Rectal smooth muscle tissue (tissue), 1 donor: ENCODE results near the gene TMEM217.
A peak's percentile ranks its signal among the peaks of the same experiment; 100 is the strongest.
"Not testable (repeated sequence)": the region's sequence is repeated elsewhere in the genome, so short reads cannot be mapped to it uniquely, and the experiment has no call there.

Source experiments
- H3K27ac ChIP-seq: one replicate; pipeline ENCODE4 v1.7.0; 2013; ENCODE audit warnings: low read depth, low read length, inconsistent platforms
- H3K27me3 ChIP-seq: one replicate; pipeline ENCODE4 v1.7.0; 2013; ENCODE audit warnings: low read length; ENCODE audit not compliant: control insufficient read depth, insufficient read depth
- H3K36me3 ChIP-seq: one replicate; pipeline ENCODE4 v1.7.0; 2013; ENCODE audit warnings: low read length; ENCODE audit not compliant: control insufficient read depth, insufficient read depth
- H3K4me1 ChIP-seq: one replicate; pipeline ENCODE4 v1.7.0; 2013; ENCODE audit warnings: low read length; ENCODE audit not compliant: control insufficient read depth, insufficient read depth
- H3K4me3 ChIP-seq: one replicate; pipeline ENCODE4 v1.7.0; 2013; ENCODE audit warnings: low read length
- H3K9ac ChIP-seq: one replicate; pipeline ENCODE4 v1.7.0; 2013; ENCODE audit warnings: low read length

TMEM217 gene

DNA sequence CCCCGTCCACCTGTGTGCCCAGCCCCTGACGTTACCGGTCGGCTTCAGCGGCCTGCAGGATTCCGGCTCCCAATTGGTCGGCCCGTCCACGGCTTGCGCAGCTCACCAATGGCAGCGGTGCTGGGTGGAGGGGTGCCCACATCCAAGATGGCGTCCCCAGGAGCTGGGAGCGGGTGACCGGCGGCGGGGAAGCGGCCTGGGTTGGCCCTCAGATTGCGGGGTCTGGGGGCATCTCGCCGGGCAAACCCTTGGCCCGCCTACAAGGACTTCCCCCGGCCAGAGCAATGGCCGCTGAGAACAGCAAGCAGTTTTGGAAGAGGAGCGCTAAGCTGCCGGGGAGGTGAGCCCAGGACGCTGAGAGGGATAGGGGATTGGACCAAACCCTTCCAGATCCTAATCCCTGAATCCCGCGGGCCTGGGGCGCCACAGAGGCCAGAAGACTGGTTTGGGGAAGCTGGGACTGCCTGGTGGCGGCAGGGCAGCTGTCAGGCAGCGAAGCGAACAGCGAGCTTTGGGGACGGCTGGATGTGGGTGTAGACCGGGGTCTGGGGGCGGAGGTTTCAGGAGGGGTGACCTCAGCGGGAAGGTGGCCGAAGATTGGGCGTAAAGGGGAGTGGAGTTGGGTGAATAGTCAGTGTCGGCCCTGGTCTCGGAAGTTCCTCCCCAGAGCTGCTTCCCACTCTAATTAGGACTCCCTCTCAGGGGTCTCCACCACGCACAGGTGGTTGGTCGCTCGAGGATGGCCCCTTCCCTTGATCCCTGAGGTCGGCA, at the start of gene TMEM217, which contains the start of gene TBC1D22B:
TMEM217 (minus strand) TSS at position 511 of the 771 bp plus-strand sequence. CDS start 39,114 bp downstream, outside the sequence.
TBC1D22B (plus strand) TSS at position 139 of the 771 bp plus-strand sequence; CDS start at position 285, 146 bp downstream.
- H3K4me1 ChIP-seq = peaks cover 9% of the 10 kb centered on the region
- H3K9ac ChIP-seq = peak within 1 kb of the TSS; percentile 97

DNA sequence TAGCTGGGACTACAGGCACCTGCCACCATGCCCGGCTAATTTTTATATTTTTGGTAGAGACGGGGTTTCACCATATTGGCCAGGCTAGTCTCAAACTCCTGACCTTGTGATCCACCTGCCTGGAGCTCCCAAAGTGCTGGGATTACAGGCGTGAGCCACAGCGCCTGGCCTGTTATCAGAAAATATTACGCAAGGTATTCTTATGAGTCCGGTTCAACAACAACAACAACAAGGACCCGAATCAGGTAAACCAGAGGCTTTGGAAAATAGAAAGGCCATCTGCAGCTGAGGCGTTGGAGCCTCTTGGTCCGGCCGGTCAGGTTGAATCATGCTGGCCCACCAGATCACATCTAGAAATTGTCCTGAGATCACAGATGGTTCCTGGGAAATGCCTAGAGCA, 49.5 kb upstream of the TMEM217 start:
- not testable (repeated sequence) for H3K27me3 ChIP-seq, H3K36me3 ChIP-seq, H3K4me3 ChIP-seq, H3K9ac ChIP-seq, H3K27ac ChIP-seq
- peaks cover 12% of the 10 kb centered on the region for H3K4me1 ChIP-seq

More for the DNA sequence above, at the start of gene TMEM217, which contains the start of gene TBC1D22B:
- Histone ChIP-seq H3K36me3 (no peaks in the 10 kb centered on the region), H3K27me3 (peaks cover 2% of the 10 kb centered on the region), H3K4me3 (peak within 1 kb of the TSS; percentile 89), H3K27ac (peak within 1 kb of the TSS; percentile 69)

DNA sequence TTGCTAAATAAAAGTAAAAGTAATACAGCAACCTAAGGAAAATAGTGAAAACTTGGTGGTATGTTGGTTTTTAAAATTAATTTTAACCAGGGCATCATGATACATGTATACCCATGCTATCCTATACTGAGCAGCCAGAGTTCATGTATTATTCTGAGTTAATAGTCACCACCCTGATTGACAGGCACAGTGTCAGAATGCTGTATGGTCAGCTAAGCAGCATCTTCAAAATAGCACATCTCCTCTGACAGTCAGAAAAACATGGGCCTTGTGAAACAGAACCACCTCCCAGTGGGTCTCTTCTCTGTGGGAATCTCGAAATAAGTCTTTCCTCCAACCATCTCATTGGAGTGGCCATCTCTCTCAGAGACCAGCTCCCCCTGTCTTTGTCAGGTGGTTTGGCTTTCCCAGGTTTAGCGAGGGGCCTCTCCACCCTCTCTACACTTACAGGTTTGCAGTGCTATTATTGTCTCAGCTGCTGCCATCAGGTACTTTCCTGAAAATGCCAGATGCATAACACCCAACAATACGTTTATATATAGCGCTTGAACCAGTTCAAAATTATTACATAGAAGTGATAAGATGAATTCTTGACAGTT, 48.8 kb upstream of the TMEM217 start:
- no peak overlapping the region for H3K4me3 ChIP-seq
- no peak overlapping the region for H3K27ac ChIP-seq
- no peak overlapping the region for H3K9ac ChIP-seq
- H3K36me3 ChIP-seq = no peaks in the 10 kb centered on the region
- H3K27me3 ChIP-seq = no peaks in the 10 kb centered on the region
- peaks cover 12% of the 10 kb centered on the region for H3K4me1 ChIP-seq

DNA sequence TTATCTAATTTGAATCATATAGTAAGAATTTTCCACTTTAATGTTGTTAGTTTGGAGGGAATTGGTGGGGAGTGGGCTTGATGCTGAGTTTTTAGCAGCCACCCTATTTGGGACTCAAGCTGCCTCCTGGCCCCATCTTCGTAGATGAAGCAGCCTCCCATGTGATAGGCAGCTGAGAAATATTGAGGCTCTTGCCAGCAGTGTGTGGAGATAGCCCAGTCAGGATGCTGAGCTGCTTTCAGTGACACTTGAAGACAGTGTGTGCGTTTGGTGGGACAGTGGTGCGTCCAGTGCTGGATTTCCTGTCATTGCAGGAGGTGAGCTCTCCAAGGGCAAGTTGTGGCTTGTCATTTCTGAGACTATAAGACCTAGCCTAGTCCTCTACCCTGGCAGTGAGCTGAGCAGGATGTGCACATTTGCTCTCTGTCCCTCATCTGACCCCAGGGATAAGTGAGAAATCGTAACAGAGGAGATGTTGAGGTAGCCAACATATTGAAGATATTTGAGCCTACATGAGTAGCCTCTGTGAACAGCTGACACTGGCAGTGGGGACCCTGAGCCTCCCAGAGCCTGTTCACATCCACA, 48.0 kb upstream of the TMEM217 start:
- Histone ChIP-seq H3K36me3 (no peaks in the 10 kb centered on the region), H3K9ac (no peak overlapping the region), H3K27ac (no peak overlapping the region), H3K4me1 (peaks cover 12% of the 10 kb centered on the region), H3K27me3 (no peaks in the 10 kb centered on the region), H3K4me3 (no peak overlapping the region)

DNA sequence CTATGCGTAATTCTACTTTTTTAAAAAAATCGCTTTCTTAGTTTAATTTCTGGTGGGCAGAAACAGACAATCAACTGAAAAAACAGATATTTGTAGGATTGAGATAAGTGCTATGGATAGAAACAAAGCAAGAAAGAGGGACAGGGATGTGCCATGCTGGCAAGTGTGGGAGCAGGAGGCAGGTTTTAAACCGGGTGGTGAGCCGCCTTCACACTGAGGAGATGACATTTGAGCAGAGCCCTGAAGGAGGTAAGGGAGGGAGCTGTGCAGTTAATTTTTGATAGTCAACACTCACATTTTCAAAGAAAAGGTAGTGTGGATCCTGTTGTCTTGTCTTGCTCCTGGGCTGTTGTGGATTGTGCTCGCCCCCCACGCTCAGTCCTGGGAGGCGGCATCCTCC, 46.8 kb upstream of the TMEM217 start:
- Histone ChIP-seq H3K9ac (no peak overlapping the region), H3K36me3 (no peaks in the 10 kb centered on the region), H3K27me3 (no peaks in the 10 kb centered on the region), H3K4me3 (no peak overlapping the region), H3K4me1 (peaks cover 12% of the 10 kb centered on the region), H3K27ac (no peak overlapping the region)

DNA sequence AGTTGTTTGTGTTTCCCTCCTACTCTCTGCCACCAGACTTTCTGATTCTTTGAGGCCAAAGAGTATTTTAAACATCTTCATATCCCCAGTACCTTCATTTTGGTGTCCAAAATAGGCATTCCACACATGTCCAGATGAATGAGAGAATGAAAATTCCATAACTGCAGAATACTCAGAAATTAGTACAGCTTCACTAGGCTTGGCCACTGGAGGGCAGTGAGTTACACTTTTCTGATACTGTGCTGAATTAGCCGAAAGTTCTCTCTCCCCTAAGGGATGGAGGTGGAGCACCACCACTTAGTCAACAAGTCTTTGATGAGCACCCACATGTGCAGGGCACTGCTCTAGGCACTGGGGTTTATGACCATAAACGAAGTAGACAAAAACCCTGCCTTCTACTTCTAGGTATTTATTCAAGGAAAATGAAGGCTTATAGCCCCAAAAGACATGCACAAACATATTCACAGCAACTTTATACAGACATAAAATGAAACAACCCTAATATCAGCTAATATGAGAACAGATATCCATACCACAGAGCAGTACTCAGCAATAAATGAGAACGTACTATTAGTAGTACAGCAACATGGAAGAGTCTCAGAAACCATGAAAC, 46.1 kb upstream of the TMEM217 start:
- H3K36me3 ChIP-seq = no peaks in the 10 kb centered on the region
- H3K27ac ChIP-seq = no peak overlapping the region
- H3K4me1 ChIP-seq = peaks cover 12% of the 10 kb centered on the region
- no peak overlapping the region for H3K4me3 ChIP-seq
- no peak overlapping the region for H3K9ac ChIP-seq
- no peaks in the 10 kb centered on the region for H3K27me3 ChIP-seq

DNA sequence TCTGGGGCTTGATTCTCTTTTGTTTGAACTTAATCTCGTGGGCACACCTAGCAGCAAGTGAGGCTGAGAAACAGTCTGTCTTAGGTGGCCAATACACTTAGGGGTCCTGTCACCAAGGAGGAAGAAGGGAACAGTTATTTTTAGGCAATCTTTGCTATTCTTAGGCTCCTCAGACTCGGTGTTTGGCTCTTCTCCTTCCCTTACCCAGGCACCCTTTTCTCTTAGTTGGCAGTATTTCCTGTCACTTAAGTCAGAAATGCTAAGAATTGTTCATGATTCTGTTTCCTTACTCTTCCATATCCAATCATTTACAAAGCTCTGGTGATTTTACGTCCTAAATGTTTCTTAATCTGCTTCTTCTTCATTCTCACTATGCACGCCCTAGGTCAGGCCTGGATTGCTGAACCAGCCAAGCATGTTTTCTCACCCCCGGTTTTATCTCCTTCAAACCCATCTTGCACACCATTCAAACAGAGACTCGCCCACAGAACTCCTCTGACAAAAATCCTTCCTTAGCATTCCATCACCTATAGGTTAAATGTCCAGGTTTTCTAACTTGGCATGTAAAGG, 45.2 kb upstream of the TMEM217 start:
- Histone ChIP-seq H3K4me3 (no peak overlapping the region), H3K4me1 (peaks cover 7% of the 10 kb centered on the region), H3K36me3 (no peaks in the 10 kb centered on the region), H3K27me3 (no peaks in the 10 kb centered on the region), H3K27ac (no peak overlapping the region), H3K9ac (no peak overlapping the region)

DNA sequence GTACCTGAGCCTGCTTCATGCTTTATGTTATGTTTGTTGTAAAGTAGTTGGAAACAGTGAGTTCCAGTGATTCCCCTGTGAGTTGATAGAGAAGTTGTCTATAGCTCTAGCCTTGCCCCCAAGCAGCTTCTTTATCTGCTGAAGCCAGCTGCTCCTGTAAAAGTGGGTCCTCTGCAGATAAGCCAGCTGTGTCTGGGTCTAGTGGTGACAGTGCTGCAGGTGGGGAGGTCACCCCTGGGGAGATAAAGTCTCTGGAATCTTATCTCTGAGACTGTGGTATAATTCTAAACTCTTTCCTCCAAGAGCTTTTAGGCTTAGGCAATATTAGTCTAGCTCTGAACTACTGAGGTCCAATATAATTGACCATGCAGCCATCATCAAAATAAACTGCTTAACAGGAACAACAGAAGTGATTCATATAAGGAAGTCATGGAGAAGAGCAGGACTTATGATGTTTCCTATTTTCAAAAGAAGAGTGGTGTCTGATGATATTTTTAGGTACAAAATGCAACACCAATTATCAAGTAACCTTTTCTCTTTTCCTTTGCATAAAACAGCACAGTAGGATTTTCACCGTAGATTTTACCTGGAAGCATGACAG, 44.2 kb upstream of the TMEM217 start:
- no peaks in the 10 kb centered on the region for H3K4me1 ChIP-seq
- H3K4me3 ChIP-seq = no peak overlapping the region
- H3K27me3 ChIP-seq = no peaks in the 10 kb centered on the region
- no peak overlapping the region for H3K9ac ChIP-seq
- H3K36me3 ChIP-seq = no peaks in the 10 kb centered on the region
- no peak overlapping the region for H3K27ac ChIP-seq

DNA sequence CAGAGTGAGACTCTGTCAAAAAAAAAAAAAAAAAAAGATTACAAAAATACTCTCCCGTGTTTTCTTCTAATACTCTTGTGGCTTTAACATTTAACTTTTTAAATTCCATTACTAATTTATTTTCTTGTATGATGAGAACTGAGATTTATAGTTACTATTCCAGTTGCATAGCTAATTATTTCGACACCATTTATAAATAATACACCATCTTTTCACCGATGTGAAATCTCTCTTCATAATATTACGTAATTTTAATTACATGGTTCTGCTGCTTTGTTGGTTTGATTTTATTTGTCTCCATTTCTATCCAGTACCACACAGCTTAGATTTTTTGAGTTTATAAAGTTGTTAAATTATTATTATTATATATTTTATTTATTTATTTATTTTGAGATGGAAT, 42.0 kb upstream of the TMEM217 start:
- no peaks in the 10 kb centered on the region for H3K36me3 ChIP-seq
- H3K27me3 ChIP-seq = no peaks in the 10 kb centered on the region
- no peak overlapping the region for H3K9ac ChIP-seq
- H3K27ac ChIP-seq = no peak overlapping the region
- H3K4me1 ChIP-seq = no peaks in the 10 kb centered on the region
- no peak overlapping the region for H3K4me3 ChIP-seq

DNA sequence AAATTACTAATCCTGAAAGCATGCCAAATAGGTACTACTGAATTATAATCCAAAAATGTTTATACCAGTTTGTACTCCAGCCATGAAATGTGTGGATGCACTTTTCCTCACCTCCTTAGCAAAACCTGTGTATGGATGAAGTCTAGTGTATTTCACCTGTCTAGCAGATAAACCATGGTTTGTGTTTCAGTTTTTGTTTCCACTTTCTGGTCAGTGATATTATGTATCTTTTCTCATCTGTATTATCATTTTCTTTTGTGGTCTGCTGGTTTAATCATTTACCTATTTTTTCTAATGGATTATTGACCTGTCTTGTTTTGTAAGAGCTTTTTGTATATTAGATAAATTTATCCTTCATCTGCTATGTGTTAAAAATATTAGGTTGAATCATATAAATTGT, 41.0 kb upstream of the TMEM217 start:
- Histone ChIP-seq H3K36me3 (no peaks in the 10 kb centered on the region), H3K4me1 (no peaks in the 10 kb centered on the region), H3K27me3 (no peaks in the 10 kb centered on the region), H3K27ac (no peak overlapping the region), H3K9ac (no peak overlapping the region), H3K4me3 (no peak overlapping the region)

DNA sequence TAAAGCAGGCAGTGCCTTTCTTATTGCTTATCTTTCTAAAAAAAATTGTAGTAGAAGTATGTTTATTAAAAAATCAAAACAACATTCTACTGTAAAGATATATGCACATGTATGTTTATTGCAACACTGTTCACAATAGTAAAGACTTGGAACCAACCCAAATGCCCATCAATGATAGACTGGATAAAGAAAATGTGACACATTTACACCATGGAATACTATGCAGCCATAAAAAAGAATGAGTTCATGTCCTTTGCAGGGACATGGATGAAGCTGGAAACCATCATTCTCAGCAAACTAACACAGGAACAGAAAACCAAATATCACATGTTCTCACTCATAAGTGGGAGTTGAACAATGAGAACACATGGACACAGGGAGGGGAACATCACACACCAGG, 39.7 kb upstream of the TMEM217 start:
- not testable (repeated sequence) for H3K27me3 ChIP-seq, H3K4me1 ChIP-seq, H3K27ac ChIP-seq, H3K36me3 ChIP-seq, H3K9ac ChIP-seq, H3K4me3 ChIP-seq

DNA sequence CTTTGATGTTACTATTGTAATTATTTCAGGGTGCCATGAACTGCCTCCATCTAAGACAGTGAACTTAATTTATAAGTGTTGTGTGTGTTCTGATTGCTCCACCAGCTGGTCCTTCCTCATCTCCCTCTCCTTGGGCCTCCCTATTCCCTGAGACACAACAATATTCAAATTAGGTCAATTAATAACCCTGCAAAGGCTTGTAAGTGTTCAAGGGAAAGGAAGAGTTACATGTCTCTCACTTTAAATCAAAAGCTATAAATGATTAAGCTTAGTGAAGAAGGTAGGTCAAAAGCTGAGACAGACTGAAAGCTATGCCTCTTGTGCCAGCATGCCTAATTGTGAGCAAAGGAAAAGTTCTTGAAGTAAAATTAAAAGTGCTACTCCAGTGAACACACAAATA, 35.5 kb upstream of the TMEM217 start:
- Histone ChIP-seq H3K27me3 (no peaks in the 10 kb centered on the region), H3K36me3 (peaks cover 6% of the 10 kb centered on the region), H3K27ac (no peak overlapping the region), H3K4me1 (no peaks in the 10 kb centered on the region), H3K9ac (no peak overlapping the region), H3K4me3 (no peak overlapping the region)
